Activated T-helper 1 cell treated with Interleukin-2 at 50 U/mL for 16 hours (primary cell): Measurements from ENCODE around the gene TRANK1.

ENCODE experiments used
- DNase-seq: peaks from one replicate; pipeline ENCODE4 v3.0.0-alpha.2; 2020; ENCODE audit warnings: low read depth

TRANK1 gene

GRCh38 chr3:36843065-36844051 is 101.5 kb downstream of the TRANK1 start:
- peak; percentile 8 for DNase-seq

- DNase-seq = no peak
Observed at GRCh38 chr3:36842275-36842674, 102.6 kb downstream of the TRANK1 start.

- DNase-seq = no peak
Observed at GRCh38 chr3:36840453-36840921, 104.4 kb downstream of the TRANK1 start.

- no peak for DNase-seq
Observed at GRCh38 chr3:36837089-36837488, 107.8 kb downstream of the TRANK1 start.

- no peak for DNase-seq
Observed at GRCh38 chr3:36833160-36833814, 111.6 kb downstream of the TRANK1 start.

GRCh38 chr3:36832406-36832805 is 112.4 kb downstream of the TRANK1 start:
- DNase-seq = no peak

GRCh38 chr3:36827133-36827532 is 117.7 kb downstream of the TRANK1 start:
- no peak for DNase-seq

- no peak for DNase-seq
Observed at GRCh38 chr3:36826240-36826639, 118.6 kb downstream of the TRANK1 start.

GRCh38 chr3:36824443-36824842 is 120.4 kb downstream of the TRANK1 start:
- no peak for DNase-seq

- DNase-seq = no peak
Observed at GRCh38 chr3:36823806-36824205, 121.0 kb downstream of the TRANK1 start.

- no peak for DNase-seq
Observed at GRCh38 chr3:36820083-36820482, 124.8 kb downstream of the TRANK1 start.

- no peak for DNase-seq
Observed at GRCh38 chr3:36817806-36818533, 126.9 kb downstream of the TRANK1 start.

- DNase-seq = no peak
Observed at GRCh38 chr3:36815375-36815774, 129.5 kb downstream of the TRANK1 start.

- DNase-seq = no peak
Observed at GRCh38 chr3:36814776-36815175, 130.1 kb downstream of the TRANK1 start.

GRCh38 chr3:36814066-36814717 is 130.7 kb downstream of the TRANK1 start:
- no peak for DNase-seq

- no peak for DNase-seq
Observed at GRCh38 chr3:36813305-36813704, 131.5 kb downstream of the TRANK1 start.

- DNase-seq = no peak
Observed at GRCh38 chr3:36812240-36812639, 132.6 kb downstream of the TRANK1 start.

GRCh38 chr3:36811768-36812167 is 133.1 kb downstream of the TRANK1 start:
- DNase-seq = no peak

GRCh38 chr3:36804295-36805055 is 140.4 kb downstream of the TRANK1 start:
- no peak for DNase-seq

GRCh38 chr3:36803091-36803791 is 141.6 kb downstream of the TRANK1 start:
- no peak for DNase-seq
